Bronchial epithelial cell (primary cell): ENCODE data around the gene ICE1. TPM values are rescaled to one million over a fixed set of nuclear protein-coding genes. Genes with fewer than 3 reads are reported as not detected.

Source experiments
- DNase-seq: peaks from one replicate; pipeline ENCODE4 v3.0.0-alpha.2; 2010; ENCODE audit warnings: low read depth
- FAIRE-seq: peaks from 2 replicates; lab custom pipeline; 2011; peaks lifted over from hg19 to GRCh38; lab: Jason Lieb, UNC
- H3K27me3 ChIP-seq: 2 replicates; pipeline ENCODE4 v1.5.1; 2011; ENCODE audit warnings: low read length; ENCODE audit not compliant: control insufficient read depth, insufficient read depth
- H3K36me3 ChIP-seq: 2 replicates; pipeline ENCODE4 v1.5.1; 2011; ENCODE audit warnings: low read length; ENCODE audit not compliant: control insufficient read depth, insufficient read depth
- H3K4me3 ChIP-seq: 2 replicates; pipeline ENCODE4 v1.5.1; 2011; ENCODE audit warnings: mild to moderate bottlenecking, low read depth, low read length, control low read depth
- CTCF ChIP-seq: IDR thresholded peaks from 2 replicates; pipeline ENCODE4 v1.5.1; 2011; ENCODE audit warnings: mild to moderate bottlenecking, moderate library complexity, low read length, control low read depth, inconsistent platforms; ENCODE audit not compliant: insufficient read depth, severe bottlenecking
- total RNA-seq: library from RNA; depleted of rRNA; stranded (reverse); fragments of >200 nt; gene quantifications from 2 replicates; pipeline ENCODE4 v1.2.1, GENCODE V29; 2014

ICE1 gene
- total RNA-seq, 1 donor from 2014 or later, result 19.7 TPM

- TF ChIP-seq CTCF, result no peak
- Histone ChIP-seq H3K36me3 (no peaks in the 10 kb centered on the region), H3K4me3 (peak overlapping the region; percentile 80), H3K27me3 (no peaks in the 10 kb centered on the region)
- FAIRE-seq (no peak), DNase-seq (peak; percentile 4)
Measured at GRCh38 chr5:5422819-5423515, 490 bp downstream of the ICE1 start.

DNA sequence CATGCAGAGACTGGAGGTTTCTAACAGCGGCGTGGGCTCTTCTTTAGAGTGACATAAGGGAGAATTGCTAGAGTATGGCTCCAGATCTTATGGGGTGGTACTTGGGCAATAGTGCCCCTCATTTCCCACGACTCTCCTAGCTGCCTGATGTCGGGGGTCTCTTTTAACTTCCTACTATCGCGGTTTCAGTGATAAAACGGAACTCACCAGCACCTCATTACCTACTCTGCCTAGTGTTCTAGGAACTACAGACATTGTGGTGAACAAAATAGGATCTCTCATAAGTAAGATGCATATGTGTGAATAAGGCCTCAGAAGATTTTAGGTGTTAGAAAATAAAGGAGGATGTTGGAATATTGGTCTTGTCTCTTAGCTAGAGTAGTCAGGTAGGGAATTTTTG lies 1.1 kb downstream of the ICE1 start:
- no peak for TF ChIP-seq CTCF
- no peak for FAIRE-seq

DNA sequence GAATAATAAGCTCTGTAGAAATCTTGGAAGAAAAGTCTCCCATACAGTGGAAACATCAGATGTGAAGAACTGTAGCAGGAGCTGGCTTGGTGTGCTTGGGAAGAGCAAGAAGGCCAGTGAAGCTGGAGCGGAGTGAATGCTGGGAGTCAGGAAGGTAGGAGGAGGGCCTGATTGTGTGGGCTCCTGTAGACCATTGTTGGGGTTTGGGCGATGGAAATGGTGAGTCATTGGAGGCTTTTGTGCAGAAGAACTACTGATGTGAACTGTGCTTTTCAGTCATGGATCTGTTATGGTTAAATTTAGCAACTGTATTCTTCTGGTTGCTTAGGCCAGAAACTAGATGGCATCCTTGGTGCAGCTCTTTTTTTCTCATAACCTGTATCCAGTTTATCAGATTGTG lies 2.3 kb downstream of the ICE1 start:
- TF ChIP-seq CTCF, result no peak
- no peak overlapping the region for H3K4me3 ChIP-seq
- FAIRE-seq (no peak), DNase-seq (no peak)
- H3K27me3 ChIP-seq, result no peaks in the 10 kb centered on the region
- H3K36me3 ChIP-seq, result no peaks in the 10 kb centered on the region

More for the DNA sequence above, 1.1 kb downstream of the ICE1 start:
- Histone ChIP-seq H3K36me3 (no peaks in the 10 kb centered on the region), H3K4me3 (peak overlapping the region; percentile 80), H3K27me3 (no peaks in the 10 kb centered on the region)
- no peak for DNase-seq

DNA sequence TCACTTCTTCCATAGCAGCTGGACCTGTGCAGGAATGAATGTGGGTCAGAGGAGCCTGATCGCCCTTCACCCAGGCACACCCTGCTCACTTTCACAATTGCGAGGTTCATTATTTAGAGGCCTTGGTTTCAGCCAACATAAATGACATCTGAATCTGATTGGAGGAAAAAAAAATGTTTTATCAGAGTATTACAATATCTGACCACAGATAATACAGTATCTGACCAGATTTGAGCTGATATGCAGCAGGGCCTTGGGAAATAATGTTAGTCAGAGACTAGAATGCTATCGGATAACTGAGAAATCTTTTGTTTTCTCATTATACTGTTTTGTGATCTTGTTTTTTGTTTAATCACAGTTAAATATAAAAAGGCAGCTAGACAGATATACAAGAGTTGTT lies 7.7 kb downstream of the ICE1 start:
- no peak for FAIRE-seq
- DNase-seq, result no peak

GRCh38 chr5:5432020-5432707 lies 9.7 kb downstream of the ICE1 start:
- DNase-seq (peak; percentile 50), FAIRE-seq (no peak)
- Histone ChIP-seq H3K27me3 (no peaks in the 10 kb centered on the region), H3K36me3 (no peaks in the 10 kb centered on the region), H3K4me3 (no peak overlapping the region)
- TF ChIP-seq CTCF, result no peak

More for the DNA sequence above, 7.7 kb downstream of the ICE1 start:
- Histone ChIP-seq H3K27me3 (no peaks in the 10 kb centered on the region), H3K36me3 (no peaks in the 10 kb centered on the region), H3K4me3 (no peak overlapping the region)
- TF ChIP-seq CTCF, result no peak
